ENCODE results near the gene CSTB. TPM values are rescaled to one million over a fixed set of nuclear protein-coding genes. Genes with fewer than 3 reads are reported as not detected.
A peak's percentile ranks its signal among the peaks of the same experiment; 100 is the strongest.

The CSTB gene
- total and polyA plus RNA-seq, 2 of the 8 experiments (the other 6 are each of a cell fraction or from before 2014, with no cell fraction given) = 53.8 to 64.1 TPM

DNA sequence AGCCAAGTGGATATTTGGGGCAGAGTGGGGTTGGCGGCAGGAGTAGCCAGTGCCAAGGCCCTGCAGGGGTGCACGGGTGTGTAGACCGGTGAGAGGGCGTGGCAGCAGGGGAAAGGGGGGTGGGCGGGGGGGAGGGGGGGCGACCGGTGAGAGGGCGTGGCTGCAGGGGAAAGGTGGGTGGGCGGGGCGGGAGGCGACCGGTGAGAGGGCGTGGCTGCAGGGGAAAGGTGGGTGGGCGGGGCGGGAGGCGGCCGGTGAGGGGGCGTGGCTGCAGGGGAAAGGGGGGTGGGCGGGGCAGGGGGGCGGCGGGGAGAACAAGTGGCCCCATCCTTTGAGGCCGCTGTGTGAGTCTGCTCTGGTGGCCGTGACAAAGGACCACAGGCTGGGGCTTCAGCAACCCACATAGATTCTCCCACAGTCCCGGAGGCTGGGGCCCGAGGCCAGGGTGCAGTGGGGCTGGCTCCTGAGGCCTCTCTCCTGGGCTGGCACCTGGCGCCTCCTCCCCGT, 39.1 kb upstream of the CSTB start:
- H3K4me3 ChIP-seq (ENCODE audit: extremely low read depth in 1 of 4, insufficient read depth in 2 of 4, low read depth in 3 of 4, low read length in 4 of 4) = peak overlapping the region in 1 of 4 experiments; percentile 44; a peak in 2 of 8 replicates
- no peaks in the 10 kb centered on the region for H3K79me2 ChIP-seq (ENCODE audit: control insufficient read depth in 1 of 2, insufficient read depth in 2 of 2, low read length in 2 of 2)
- no peak overlapping the region for H4K5ac ChIP-seq (ENCODE audit: insufficient read length, low read depth, low read length)
- H2AK5ac ChIP-seq (ENCODE audit: low read depth, low read length) = no peak overlapping the region
- H2BK15ac ChIP-seq (ENCODE audit: low read length) = no peak overlapping the region
- ChIA-PET POLR2A (ENCODE audit: partially characterized antibody) (no interaction called here), CTCF (ENCODE audit: partially characterized antibody) (interaction anchor here (1.8 to 4.1 kb wide), 2 partner anchors 125 to 160 kb away, joined by 8 to 42 read pairs; no protein-coding TSS in a partner anchor)
- no peak overlapping the region for H3K4ac ChIP-seq (replicated peaks; ENCODE audit: insufficient read length, low read depth, low read length)
- no peaks in the 10 kb centered on the region for H3K27me3 ChIP-seq (replicated peaks in 1 of 4; ENCODE audit: control insufficient read depth in 3 of 4, extremely low read depth in 1 of 4, insufficient read depth in 3 of 4, low read length in 3 of 4)
- H3K18ac ChIP-seq (ENCODE audit: extremely low read depth, low read length) = peak overlapping the region; percentile 93
- no peak for DNase-seq (ENCODE audit: low read depth in 1 of 2, low spot score in 2 of 2)
- no peaks in the 10 kb centered on the region for H3K79me1 ChIP-seq (ENCODE audit: low read depth, low read length)
- no peak overlapping the region for H2BK12ac ChIP-seq (ENCODE audit: low read depth, low read length)
- no peak overlapping the region for H3K56ac ChIP-seq (replicated peaks; ENCODE audit: insufficient read length, low read depth, low read length)
- no peak overlapping the region for H3K9ac ChIP-seq (replicated peaks in 1 of 4; ENCODE audit: extremely low read depth in 1 of 4, low read depth in 3 of 4, low read length in 3 of 4)
- peak overlapping the region; percentile 54 to 55; a peak in 3 of 4 replicates for H3K4me2 ChIP-seq (ENCODE audit: insufficient read depth in 1 of 2, low read depth in 2 of 2, low read length in 2 of 2)
- H2BK5ac ChIP-seq (ENCODE audit: low read depth, low read length) = 0 out of 2 replicates have a peak overlapping the region, but pooled peaks have one; percentile 71
- H3K23ac ChIP-seq (ENCODE audit: insufficient read length) = no peak overlapping the region
- FAIRE-seq = no peak
- peaks cover 0 to 15% (median 12%) of the 10 kb centered on the region in 4 experiments; a peak in 6 of 7 replicates for H3K4me1 ChIP-seq (replicated peaks in 1 of 4; ENCODE audit: control insufficient read depth in 3 of 4, insufficient read depth in 4 of 4, low read length in 3 of 4)
- H3K27ac ChIP-seq (ENCODE audit: low read depth, low read length) = no peak overlapping the region
- H4K8ac ChIP-seq (ENCODE audit: extremely low read depth, insufficient read depth, low read length) = peak overlapping the region; percentile 57; the same call in 1 of the 2 replicates
- no peak overlapping the region for H4K91ac ChIP-seq (replicated peaks; ENCODE audit: insufficient read length, low read length)
- 47% methylated on average over 9 of the region's 27 CpGs; no CpG with 5 or more reads in 1 of the 2 experiments for WGBS, 2 experiments (ENCODE audit: extremely low coverage in 1 of 2, insufficient coverage in 1 of 2, insufficient read length in 1 of 2, insufficient replicate concordance in 2 of 2, low coverage in 1 of 2, low lambda C conversion rate in 2 of 2, missing lambda C conversion rate in 1 of 2)
- H3K23me2 ChIP-seq (ENCODE audit: low read depth, low read length) = peaks cover 2% of the 10 kb centered on the region; the same call in 1 of the 2 replicates
- H4K20me1 ChIP-seq (replicated peaks in 1 of 2; ENCODE audit: control insufficient read depth in 1 of 2, insufficient read depth in 2 of 2, low read length in 2 of 2) = peaks cover 1 to 2% of the 10 kb centered on the region in 2 experiments
- H3K14ac ChIP-seq (ENCODE audit: insufficient read length) = no peak overlapping the region
- H2BK20ac ChIP-seq (ENCODE audit: low read length) = 0 out of 2 replicates have a peak overlapping the region, but pooled peaks have one; percentile 10
- no peak overlapping the region for H2AFZ ChIP-seq (ENCODE audit: low read length)
- peaks cover 0 to 6% of the 10 kb centered on the region in 2 experiments; a peak in 1 of 4 replicates for H3K9me3 ChIP-seq (ENCODE audit: insufficient read depth in 2 of 2, low read depth in 1 of 2, low read length in 1 of 2)
- no peaks in the 10 kb centered on the region for H3K36me3 ChIP-seq (ENCODE audit: control insufficient read depth in 2 of 4, insufficient read depth in 4 of 4, low read length in 3 of 4)
- H2BK120ac ChIP-seq (replicated peaks; ENCODE audit: low read depth, low read length) = no peak overlapping the region
- no peak for TF ChIP-seq SIX5 (IDR thresholded peaks at IDR 0.05; ENCODE audit: low read depth, low read length)
- no peak for TF ChIP-seq JUN (IDR thresholded peaks at IDR 0.05; ENCODE audit: low read depth, low read length)
- no peak for TF ChIP-seq RBBP5 (IDR thresholded peaks at IDR 0.05; ENCODE audit: borderline replicate concordance, low read depth, low read length)
- no peak for TF ChIP-seq ZNF274 (IDR thresholded peaks at IDR 0.05; ENCODE audit: borderline replicate concordance, extremely low read depth, low read length)
- TF ChIP-seq KDM5A (IDR thresholded peaks at IDR 0.05; ENCODE audit: low read length) = no peak
- TF ChIP-seq POLR2A (IDR thresholded peaks at IDR 0.05; ENCODE audit: control extremely low read depth in 1 of 2, low read depth in 2 of 2, low read length in 2 of 2) = no peak
- TF ChIP-seq USF2 (IDR thresholded peaks at IDR 0.05; ENCODE audit: low read length) = no peak
- TF ChIP-seq TCF12 (IDR thresholded peaks at IDR 0.05; ENCODE audit: low read depth, low read length) = no peak
- TF ChIP-seq, protein P1, sequence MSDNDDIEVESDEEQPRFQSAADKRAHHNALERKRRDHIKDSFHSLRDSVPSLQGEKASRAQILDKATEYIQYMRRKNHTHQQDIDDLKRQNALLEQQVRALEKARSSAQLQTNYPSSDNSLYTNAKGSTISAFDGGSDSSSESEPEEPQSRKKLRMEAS (IDR thresholded peaks at IDR 0.05) = no peak
- TF ChIP-seq BRCA1 (IDR thresholded peaks at IDR 0.05; ENCODE audit: low read depth, low read length) = no peak
- no peak for TF ChIP-seq SIRT6 (IDR thresholded peaks at IDR 0.05; ENCODE audit: low read length)
- TF ChIP-seq SP4 (IDR thresholded peaks at IDR 0.05; ENCODE audit: low read length) = no peak
- no peak for TF ChIP-seq CREB1 (IDR thresholded peaks at IDR 0.05)
- no peak for TF ChIP-seq TAF1 (IDR thresholded peaks at IDR 0.05; ENCODE audit: low read depth, low read length)
